AG04450 (cell line): ENCODE results near the gene SMC2. TPM values are rescaled to one million over a fixed set of nuclear protein-coding genes. Genes with fewer than 3 reads are reported as not detected.

Experiments
- CTCF ChIA-PET: fragments of 300-600, 350-600 bp; formaldehyde crosslinking; extraction: SDS; loops from one replicate; lab custom pipeline; 2022; ENCODE audit warnings: antibody characterized with exemption, inconsistent platforms; lab: Charles Lee
- POLR2A ChIA-PET: fragments of 350-600 bp; formaldehyde crosslinking; extraction: SDS; loops from one replicate; lab custom pipeline; 2021; ENCODE audit warnings: antibody characterized with exemption, inconsistent platforms; lab: Yijun Ruan, JAX
- DNase-seq: peaks from one replicate; pipeline ENCODE4 v3.0.0-alpha.2; 2011; ENCODE audit warnings: low read depth, low spot score
- H3K27ac ChIP-seq: one replicate; pipeline ENCODE4 v1.5.1; 2012; ENCODE audit warnings: low read depth, low read length, control low read depth
- H3K27me3 ChIP-seq: one replicate; pipeline ENCODE4 v1.6.0; 2012; ENCODE audit warnings: low read length; ENCODE audit not compliant: control insufficient read depth, insufficient read depth
- H3K4me3 ChIP-seq: 2 replicates; pipeline ENCODE4 v1.5.1; 2011; ENCODE audit warnings: mild to moderate bottlenecking, low read depth, low read length, control low read depth
- H3K9me3 ChIP-seq: 2 replicates; pipeline ENCODE4 v1.5.1; 2012; ENCODE audit warnings: low read length; ENCODE audit not compliant: control insufficient read depth, insufficient read depth
- polyA plus RNA-seq: library from polyadenylated mRNA; depleted of rRNA; stranded (reverse); fragments of >200 nt; gene quantifications from 2 replicates; pipeline ENCODE4 v1.2.3, GENCODE V29; 2011
- TF ChIP-seq, protein P1 (sequence below): IDR thresholded peaks from 2 replicates; pipeline ENCODE4 v1.5.1; 2011; ENCODE audit warnings: low read depth, low read length, control low read depth, inconsistent platforms

The SMC2 gene
- polyA plus RNA-seq, 1 experiment: 9.3 TPM

DNA sequence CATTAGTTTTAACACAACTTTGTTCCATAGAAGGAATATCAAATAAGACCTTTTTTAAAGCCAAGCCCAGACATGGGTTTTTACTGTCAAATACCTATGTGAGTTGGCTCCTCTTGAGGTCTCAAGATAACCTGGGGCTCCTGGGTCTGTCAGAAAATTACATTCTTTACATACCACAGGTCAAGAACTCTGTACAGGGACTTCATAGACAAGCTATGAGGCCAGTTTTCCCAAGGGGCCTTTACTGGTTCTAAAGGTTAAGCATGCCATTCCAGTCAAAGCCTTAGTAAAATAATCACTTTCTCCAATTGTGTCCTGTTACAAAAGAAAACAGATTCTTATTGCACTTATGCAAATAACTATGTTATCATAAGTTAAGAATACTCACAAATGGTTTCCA is 15.5 kb upstream of the SMC2 start:
- Histone ChIP-seq H3K9me3 (peaks cover 5% of the 10 kb centered on the region; the same call in 1 of the 2 replicates), H3K27ac (no peak overlapping the region), H3K27me3 (no peaks in the 10 kb centered on the region), H3K4me3 (no peak overlapping the region)
- ChIA-PET CTCF (interaction anchor here (5.0 kb wide), 1 partner anchor 14 kb away, joined by 32 read pairs; no protein-coding TSS in a partner anchor), POLR2A (no interaction called here)
- TF ChIP-seq, protein P1, sequence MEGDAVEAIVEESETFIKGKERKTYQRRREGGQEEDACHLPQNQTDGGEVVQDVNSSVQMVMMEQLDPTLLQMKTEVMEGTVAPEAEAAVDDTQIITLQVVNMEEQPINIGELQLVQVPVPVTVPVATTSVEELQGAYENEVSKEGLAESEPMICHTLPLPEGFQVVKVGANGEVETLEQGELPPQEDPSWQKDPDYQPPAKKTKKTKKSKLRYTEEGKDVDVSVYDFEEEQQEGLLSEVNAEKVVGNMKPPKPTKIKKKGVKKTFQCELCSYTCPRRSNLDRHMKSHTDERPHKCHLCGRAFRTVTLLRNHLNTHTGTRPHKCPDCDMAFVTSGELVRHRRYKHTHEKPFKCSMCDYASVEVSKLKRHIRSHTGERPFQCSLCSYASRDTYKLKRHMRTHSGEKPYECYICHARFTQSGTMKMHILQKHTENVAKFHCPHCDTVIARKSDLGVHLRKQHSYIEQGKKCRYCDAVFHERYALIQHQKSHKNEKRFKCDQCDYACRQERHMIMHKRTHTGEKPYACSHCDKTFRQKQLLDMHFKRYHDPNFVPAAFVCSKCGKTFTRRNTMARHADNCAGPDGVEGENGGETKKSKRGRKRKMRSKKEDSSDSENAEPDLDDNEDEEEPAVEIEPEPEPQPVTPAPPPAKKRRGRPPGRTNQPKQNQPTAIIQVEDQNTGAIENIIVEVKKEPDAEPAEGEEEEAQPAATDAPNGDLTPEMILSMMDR: no peak
- DNase-seq: no peak

DNA sequence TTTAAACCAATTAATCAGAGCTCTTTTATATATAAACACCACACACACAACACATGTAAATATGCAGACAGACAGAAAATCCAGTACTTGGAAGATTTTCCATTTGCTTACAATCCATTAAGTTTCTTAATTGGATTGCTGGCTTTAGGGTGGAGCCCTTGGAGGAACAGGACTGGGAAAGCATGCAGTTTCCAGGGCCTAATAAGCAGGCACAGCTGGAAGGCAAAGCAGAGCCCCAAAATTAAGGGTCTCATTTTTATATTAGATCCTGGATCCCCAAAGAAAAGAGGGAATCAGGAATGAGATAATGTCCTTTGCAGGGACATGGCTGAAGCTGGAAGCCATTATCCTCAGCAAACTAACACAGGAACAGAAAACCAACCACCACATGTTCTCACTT is 13.1 kb upstream of the SMC2 start:
- POLR2A ChIA-PET: no interaction called here
- DNase-seq: no peak
- Histone ChIP-seq H3K27ac (no peak overlapping the region), H3K4me3 (no peak overlapping the region), H3K27me3 (no peaks in the 10 kb centered on the region), H3K9me3 (peaks cover 5% of the 10 kb centered on the region; the same call in 1 of the 2 replicates)
- CTCF ChIA-PET: interaction anchor here (5.0 kb wide), 1 partner anchor 11 kb away, joined by 32 read pairs; no protein-coding TSS in a partner anchor
- TF ChIP-seq, protein P1: no peak

DNA sequence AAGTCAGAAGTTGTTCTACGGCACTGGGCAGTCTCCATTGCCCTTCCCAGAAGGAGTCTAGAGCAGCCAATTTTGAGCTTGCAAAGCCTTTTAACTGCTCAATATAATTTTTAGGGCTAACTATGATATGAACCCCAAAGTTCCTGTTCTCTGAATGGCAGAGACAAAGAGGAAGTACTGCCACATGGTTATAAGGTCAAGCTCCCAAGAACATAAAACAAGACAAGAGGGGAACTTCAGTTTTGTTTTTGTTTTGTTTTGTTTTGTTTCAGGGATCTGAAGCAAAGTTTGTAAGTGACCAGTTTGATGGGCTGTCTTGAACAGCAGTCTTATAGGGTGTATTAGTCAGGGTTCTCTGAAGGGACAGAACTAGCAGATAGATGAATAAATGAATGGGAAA is 11.9 kb upstream of the SMC2 start:
- TF ChIP-seq, protein P1: no peak
- ChIA-PET CTCF (no interaction called here), POLR2A (interaction anchor here (0.6 kb wide), 1 partner anchor 90 kb away, joined by 6 read pairs; no protein-coding TSS in a partner anchor)
- Histone ChIP-seq H3K4me3 (no peak overlapping the region), H3K27ac (no peak overlapping the region), H3K27me3 (no peaks in the 10 kb centered on the region), H3K9me3 (peaks cover 5% of the 10 kb centered on the region; the same call in 1 of the 2 replicates)
- no peak for DNase-seq

DNA sequence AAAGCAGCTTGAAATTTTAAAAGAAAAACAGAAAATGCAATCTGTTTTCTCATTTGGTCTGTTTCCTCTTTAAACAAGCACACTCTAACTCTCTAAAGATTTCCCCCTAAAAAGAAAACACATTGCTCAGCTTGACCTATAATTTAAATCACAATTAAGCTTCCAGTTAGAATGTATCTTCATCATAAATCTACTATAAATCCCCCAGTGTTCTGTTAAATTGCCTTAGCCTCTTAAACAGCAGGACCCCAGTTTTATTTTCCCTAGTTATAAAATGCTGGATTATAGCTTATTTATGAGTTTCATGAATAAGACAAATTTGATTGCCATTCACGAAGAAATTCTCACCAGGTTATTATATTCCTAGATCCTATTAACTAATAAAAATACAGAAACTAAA is 8.6 kb upstream of the SMC2 start:
- Histone ChIP-seq H3K27ac (no peak overlapping the region), H3K9me3 (peaks cover 5% of the 10 kb centered on the region; the same call in 1 of the 2 replicates), H3K27me3 (no peaks in the 10 kb centered on the region), H3K4me3 (no peak overlapping the region)
- TF ChIP-seq, protein P1: no peak
- ChIA-PET POLR2A (no interaction called here), CTCF (no interaction called here)
- no peak for DNase-seq

DNA sequence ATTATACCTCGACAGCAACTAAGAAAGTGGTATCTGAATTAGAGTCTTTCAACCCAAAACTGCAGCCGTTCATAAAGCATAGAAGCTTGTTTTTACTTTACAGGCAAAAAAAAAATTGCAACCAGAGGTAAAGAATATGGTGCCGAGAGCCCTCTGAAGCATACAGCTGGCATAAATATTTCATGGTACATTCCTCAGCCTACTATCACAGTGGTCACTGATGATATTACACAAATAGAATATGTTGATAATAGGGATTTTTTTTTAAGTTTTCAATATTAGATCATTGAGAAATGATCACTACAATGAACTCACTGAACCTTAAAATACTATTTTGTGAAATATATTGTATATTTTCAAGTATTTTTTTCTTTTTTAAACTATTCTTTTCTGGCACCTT is 6.2 kb upstream of the SMC2 start:
- ChIA-PET POLR2A (no interaction called here), CTCF (no interaction called here)
- Histone ChIP-seq H3K27me3 (no peaks in the 10 kb centered on the region), H3K9me3 (no peaks in the 10 kb centered on the region), H3K4me3 (no peak overlapping the region), H3K27ac (no peak overlapping the region)
- TF ChIP-seq, protein P1: no peak
- DNase-seq: no peak
